Thoracic aorta (tissue), 2 donors: ENCODE data around the gene NDRG2. TPM values are rescaled to one million over a fixed set of nuclear protein-coding genes. Genes with fewer than 3 reads are reported as not detected.

Source experiments
- ATAC-seq: fragments of 150-250 bp; one replicate; pipeline ENCODE4 v1.8.0; 2017; ENCODE audit warnings: low read depth; ENCODE audit not compliant: insufficient number of reproducible peaks, low FRiP score
- DNase-seq: peaks from one replicate; pipeline ENCODE4 v3.0.0-alpha.2; 2020; ENCODE audit warnings: low spot score
- H3K27ac ChIP-seq, 2 donors: fragments of 200-600 bp; sonication (generic); 1 replicate in 1 of 2; 2 replicates in 1 of 2; pipeline ENCODE4 v1.5.1; 2016; ENCODE audit warnings: mild to moderate bottlenecking in 2 of 2, moderate library complexity in 2 of 2
- H3K27me3 ChIP-seq: fragments of 200-600 bp; sonication (generic); replicated peaks from 2 replicates; pipeline ENCODE4 v1.6.0; 2016; ENCODE audit warnings: mild to moderate bottlenecking; ENCODE audit not compliant: insufficient read depth
- H3K36me3 ChIP-seq: fragments of 200-600 bp; sonication (generic); one replicate; pipeline ENCODE4 v1.5.1; 2016
- H3K4me1 ChIP-seq, 2 donors: fragments of 200-600 bp; sonication (generic); 1 replicate in 1 of 2; 2 replicates in 1 of 2; pipeline versions ENCODE4 v1.5.1 to v1.6.0; 2016; ENCODE audit warnings: low read depth in 2 of 2, mild to moderate bottlenecking in 1 of 2; ENCODE audit not compliant: control insufficient read depth in 1 of 2
- H3K4me3 ChIP-seq: fragments of 200-600 bp; sonication (generic); 2 replicates; pipeline ENCODE4 v1.5.1; 2016; ENCODE audit warnings: mild to moderate bottlenecking
- H3K9me3 ChIP-seq: fragments of 200-600 bp; sonication (generic); 2 replicates; pipeline ENCODE4 v1.5.1; 2016
- total RNA-seq, 2 donors: library from RNA; depleted of rRNA; stranded (reverse); fragments of >200 nt; gene quantifications; one replicate each; pipeline versions ENCODE4 v1.1.0 to v1.2.3, GENCODE V29; 2016
- TF ChIP-seq, protein P1 (sequence below): fragments of 200-600 bp; sonication (generic); IDR thresholded peaks from one replicate; pipeline ENCODE4 v1.5.1; 2019; ENCODE audit warnings: antibody characterized with exemption

Gene NDRG2
- total RNA-seq, 2 donors from 2014 or later, result 139 TPM

DNA sequence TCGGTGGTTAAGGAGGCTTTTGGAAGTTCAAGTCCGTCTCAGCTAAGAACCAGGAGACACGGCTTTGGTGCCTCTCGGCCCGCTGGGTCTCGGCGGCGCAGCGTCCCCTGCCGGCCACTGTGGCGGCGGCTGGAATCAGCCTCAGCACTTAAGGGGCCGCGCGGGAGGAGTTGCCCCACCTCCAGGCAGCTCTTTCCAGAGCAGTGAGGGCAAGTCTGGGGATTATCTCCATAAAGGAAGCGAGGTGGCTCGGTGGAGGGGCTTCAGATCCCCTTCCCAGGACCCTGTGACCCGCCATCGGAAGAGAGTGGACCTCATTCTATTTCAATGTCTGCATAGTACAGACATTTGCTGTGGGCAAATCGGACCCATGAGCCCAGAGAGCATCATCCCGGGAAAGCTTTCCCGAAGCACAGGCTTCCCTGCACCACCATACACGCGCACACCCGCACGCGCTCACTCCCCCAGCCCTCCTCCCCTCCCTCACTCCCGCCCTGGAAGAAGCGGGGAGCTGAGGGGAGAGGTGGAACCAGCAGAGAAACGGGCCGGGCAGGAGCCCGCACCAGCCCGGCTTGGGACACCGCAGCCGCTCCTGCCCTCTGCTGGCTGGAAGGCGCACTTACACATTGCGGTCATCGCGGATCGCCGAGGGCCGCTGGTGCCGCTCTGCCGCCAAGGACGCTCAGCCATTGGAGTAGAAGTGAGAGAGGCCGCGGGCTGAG lies 53.7 kb downstream of the NDRG2 start:
- H3K27ac ChIP-seq, result peak overlapping the region; percentile 27 to 70
- no peaks in the 10 kb centered on the region for H3K36me3 ChIP-seq
- H3K4me1 ChIP-seq, result peaks cover 4 to 23% of the 10 kb centered on the region in 2 donors
- DNase-seq (peak; percentile 28), ATAC-seq (peak; percentile 91)
- TF ChIP-seq, protein P1, sequence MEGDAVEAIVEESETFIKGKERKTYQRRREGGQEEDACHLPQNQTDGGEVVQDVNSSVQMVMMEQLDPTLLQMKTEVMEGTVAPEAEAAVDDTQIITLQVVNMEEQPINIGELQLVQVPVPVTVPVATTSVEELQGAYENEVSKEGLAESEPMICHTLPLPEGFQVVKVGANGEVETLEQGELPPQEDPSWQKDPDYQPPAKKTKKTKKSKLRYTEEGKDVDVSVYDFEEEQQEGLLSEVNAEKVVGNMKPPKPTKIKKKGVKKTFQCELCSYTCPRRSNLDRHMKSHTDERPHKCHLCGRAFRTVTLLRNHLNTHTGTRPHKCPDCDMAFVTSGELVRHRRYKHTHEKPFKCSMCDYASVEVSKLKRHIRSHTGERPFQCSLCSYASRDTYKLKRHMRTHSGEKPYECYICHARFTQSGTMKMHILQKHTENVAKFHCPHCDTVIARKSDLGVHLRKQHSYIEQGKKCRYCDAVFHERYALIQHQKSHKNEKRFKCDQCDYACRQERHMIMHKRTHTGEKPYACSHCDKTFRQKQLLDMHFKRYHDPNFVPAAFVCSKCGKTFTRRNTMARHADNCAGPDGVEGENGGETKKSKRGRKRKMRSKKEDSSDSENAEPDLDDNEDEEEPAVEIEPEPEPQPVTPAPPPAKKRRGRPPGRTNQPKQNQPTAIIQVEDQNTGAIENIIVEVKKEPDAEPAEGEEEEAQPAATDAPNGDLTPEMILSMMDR, result peak; percentile 81
- H3K9me3 ChIP-seq, result no peaks in the 10 kb centered on the region
- no peaks in the 10 kb centered on the region for H3K27me3 ChIP-seq
- H3K4me3 ChIP-seq, result peak overlapping the region; percentile 93

DNA sequence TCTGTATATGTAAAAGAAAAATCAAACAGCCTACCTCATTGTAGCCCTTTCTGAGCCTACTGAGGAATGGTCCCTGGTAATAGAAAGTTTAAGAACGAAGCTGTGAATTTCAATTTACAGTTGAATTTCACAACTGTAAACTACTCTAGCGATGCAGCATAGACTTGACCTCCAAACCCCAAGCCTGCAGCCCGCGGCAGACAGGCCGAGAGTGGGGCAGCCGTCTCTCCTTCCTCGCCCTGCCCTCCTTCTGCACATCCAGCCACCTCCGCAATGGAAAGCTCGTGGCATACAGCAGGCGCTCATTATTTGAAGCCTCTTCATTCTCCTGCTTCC lies 54.2 kb downstream of the NDRG2 start:
- no peaks in the 10 kb centered on the region for H3K9me3 ChIP-seq
- H3K4me1 ChIP-seq, result peaks cover 4 to 21% of the 10 kb centered on the region in 2 donors
- peak overlapping the region; percentile 93 for H3K4me3 ChIP-seq
- TF ChIP-seq, protein P1, result no peak
- DNase-seq, result no peak
- no peaks in the 10 kb centered on the region for H3K27me3 ChIP-seq
- ATAC-seq, result peak; percentile 12
- no peaks in the 10 kb centered on the region for H3K36me3 ChIP-seq
- peak overlapping the region; percentile 27 to 70 for H3K27ac ChIP-seq

DNA sequence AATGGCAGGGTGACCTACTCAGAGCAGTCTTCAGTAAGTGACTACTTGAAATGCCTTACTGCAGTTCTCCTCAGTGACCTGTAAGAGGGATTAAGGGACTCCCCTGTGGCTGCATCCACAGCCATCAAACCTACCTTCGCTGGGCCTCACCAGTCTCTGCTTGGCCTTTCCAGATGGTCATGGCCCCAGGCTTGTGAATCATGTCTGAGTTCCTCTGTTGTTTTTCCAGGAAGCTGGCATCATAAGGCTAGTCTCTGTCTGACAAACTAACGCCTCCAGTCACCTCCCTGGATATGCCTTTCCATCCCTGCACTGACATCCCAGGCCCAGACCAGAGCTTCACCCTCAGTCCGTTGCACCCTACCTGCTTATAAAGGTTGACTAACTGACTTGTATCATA lies 55.5 kb downstream of the NDRG2 start:
- Histone ChIP-seq H3K9me3 (no peaks in the 10 kb centered on the region), H3K4me3 (no peak overlapping the region), H3K4me1 (peaks cover 4 to 11% of the 10 kb centered on the region in 2 donors), H3K36me3 (no peaks in the 10 kb centered on the region), H3K27ac (no peak overlapping the region), H3K27me3 (no peaks in the 10 kb centered on the region)
- ATAC-seq, result no peak
- DNase-seq, result no peak
- TF ChIP-seq, protein P1, result no peak

Other genes starting within 250 kb of the NDRG2 start
- 10 to 100 TPM; 26.3 to 39.0 TPM for gene RNASE6, start 243.8 kb downstream of the NDRG2 start, total RNA-seq
- gene RNASE1, start 222.2 kb downstream of the NDRG2 start, total RNA-seq, result 100 to 1,000 TPM; 537 to 922 TPM
- not detected for gene RNASE3, start 133.7 kb downstream of the NDRG2 start, total RNA-seq
- 1 to 10 TPM; 6.9 to 7.2 TPM for gene RNASE2, start 69.6 kb downstream of the NDRG2 start, total RNA-seq
- 100 to 1,000 TPM in 1 of 2 donors, 10 to 100 TPM in 1; 94.8 to 141 TPM for gene METTL17, start 35.1 kb downstream of the NDRG2 start, total RNA-seq
- not detected for gene SLC39A2, start 25.8 kb downstream of the NDRG2 start, total RNA-seq
- gene TPPP2, start 5.2 kb upstream of the NDRG2 start, total RNA-seq, result not detected
- gene RNASE13, start 9.7 kb upstream of the NDRG2 start, total RNA-seq, result not detected
- gene RNASE7, start 17.3 kb upstream of the NDRG2 start, total RNA-seq, result under 1 TPM in 1 of 2 donors, not detected in 1; 0.27 TPM
- gene RNASE8, start 32.8 kb upstream of the NDRG2 start, total RNA-seq, result not detected
- 10 to 100 TPM; 51.0 to 61.7 TPM for gene ARHGEF40, start 45.2 kb upstream of the NDRG2 start, total RNA-seq
- 10 to 100 TPM; 34.7 to 74.2 TPM for gene ZNF219, start 73.6 kb upstream of the NDRG2 start, total RNA-seq
- not detected for gene TMEM253, start 76.0 kb upstream of the NDRG2 start, total RNA-seq
- gene OR5AU1, start 131.0 kb upstream of the NDRG2 start, total RNA-seq, result not detected
- 100 to 1,000 TPM; 208 to 422 TPM for gene HNRNPC, start 244.4 kb upstream of the NDRG2 start, total RNA-seq